GM03348 (cell line): Measurements from ENCODE around the gene RERE.
"Not testable (repeated sequence)": the region's sequence is repeated elsewhere in the genome, so short reads cannot be mapped to it uniquely, and the experiment has no call there.

Experiments
- DNase-seq: peaks from one replicate; pipeline ENCODE4 v3.0.0; 2012; ENCODE audit warnings: low spot score

The RERE gene

DNA sequence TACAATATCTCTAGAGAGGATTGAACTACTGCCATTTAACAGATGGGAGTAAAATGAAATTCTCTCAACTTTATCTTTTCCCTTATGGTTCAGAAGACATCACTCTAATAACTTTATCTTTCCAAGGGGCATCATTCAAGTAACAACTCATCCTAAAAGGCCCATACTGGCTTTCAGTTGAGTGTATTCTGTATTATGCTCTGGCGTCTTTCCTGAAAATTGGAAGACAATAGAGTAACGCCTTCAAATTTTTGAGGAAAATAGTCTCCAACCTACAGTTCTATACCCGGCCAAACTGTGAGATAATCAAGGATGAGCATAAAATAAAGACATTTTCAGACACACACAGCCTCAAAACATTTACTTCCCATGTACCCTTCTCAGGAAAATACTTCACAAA lies 103.3 kb downstream of the RERE start:
- DNase-seq: no peak

DNA sequence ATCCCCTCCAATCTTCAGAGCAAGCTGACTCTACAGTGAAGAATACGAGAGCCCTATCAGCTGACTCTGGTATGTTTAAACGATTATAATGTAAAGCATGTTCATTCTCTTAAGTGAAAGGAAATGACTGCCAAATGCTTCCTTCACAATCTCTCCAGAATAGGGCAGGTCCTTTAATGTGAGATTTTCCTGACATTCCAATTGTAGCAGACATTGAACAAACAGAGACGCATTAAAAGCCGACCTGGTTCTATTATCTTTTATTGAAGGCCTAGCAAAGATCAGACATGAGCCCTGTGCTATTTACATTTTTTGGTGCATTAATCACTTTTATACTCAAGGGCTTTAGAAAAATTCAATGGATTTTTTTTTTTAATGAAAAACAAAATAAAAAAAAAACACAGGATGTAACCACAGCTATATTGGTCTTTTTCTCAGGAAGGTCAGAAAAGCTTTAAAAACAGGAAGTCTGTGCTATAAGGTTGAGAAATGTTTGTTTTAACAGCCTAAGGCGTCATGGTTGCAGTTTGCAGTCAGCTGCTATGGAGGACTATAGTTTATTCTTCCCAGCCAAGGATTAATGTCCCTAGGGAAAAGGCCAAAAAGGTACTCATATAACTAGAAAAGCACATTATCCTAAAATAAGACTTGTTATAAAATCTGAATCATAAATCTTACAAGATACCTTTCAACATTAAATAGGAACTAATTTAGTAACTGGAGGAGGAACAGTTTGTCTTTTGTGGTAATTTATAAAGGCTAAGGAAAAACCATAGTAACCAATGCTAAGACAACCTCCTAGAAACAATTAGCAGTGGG lies 104.8 kb downstream of the RERE start:
- peak; percentile 62 for DNase-seq

DNA sequence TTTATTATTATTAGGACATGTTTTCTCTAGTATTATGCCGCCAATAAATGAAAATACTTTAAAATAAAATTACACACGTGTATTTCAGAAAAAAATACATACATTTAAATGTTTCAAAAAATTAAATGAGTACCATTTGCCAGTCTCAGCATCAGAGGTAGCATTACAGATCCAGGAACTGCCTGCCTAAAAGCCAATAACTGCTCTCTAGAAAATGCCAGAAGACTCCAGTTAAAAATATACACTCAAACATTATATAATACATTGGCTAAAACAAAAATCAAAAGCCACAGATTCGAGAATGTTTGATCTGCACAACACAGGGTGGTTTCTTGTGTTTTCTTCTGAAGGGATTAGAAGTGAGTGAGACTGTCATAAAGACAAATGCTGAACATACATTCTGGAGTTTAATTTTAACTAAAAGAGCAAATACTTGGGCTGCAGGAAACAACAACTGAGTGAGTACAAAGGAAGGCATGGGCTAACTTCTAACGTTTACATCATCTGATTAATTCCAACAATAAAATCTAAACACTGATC lies 105.5 kb downstream of the RERE start:
- no peak for DNase-seq

DNA sequence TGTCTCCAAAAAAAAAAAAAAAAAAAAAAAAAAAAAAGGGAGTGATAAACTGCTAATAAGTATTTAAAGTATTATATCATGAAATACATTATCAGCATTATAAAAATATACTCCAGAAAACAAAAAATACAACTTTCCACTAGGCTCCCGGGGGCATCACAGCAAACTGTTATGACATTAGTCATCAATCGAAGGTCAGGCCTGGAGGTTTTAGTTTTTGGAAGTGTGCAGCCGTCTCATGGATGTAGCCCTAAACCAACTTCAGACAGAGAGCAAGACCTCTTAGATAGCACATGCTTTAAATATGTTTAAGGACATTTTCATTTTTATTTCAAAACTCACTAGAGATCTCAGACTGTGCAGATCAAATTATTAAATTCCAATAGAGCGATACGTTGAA lies 106.3 kb downstream of the RERE start:
- no peak for DNase-seq

DNA sequence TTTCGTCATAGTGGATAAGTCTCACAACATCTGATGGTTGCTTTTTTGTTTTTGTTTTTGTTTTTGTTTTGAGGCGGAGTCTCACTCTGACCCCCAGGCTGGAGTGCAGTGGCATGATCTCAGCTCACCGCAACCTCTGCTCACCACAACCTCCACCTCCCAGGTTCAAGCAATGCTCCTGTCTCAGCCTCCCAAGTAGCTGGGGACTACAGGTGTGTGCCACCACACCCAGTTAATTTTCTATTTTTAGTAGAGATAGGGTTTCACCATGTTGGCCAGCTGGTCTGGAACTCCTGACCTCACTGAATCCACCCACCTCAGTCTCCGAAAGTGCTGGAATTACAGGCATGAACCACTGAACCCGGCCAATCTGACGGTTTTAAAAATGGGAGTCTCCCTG lies 109.2 kb downstream of the RERE start:
- DNase-seq: no peak

DNA sequence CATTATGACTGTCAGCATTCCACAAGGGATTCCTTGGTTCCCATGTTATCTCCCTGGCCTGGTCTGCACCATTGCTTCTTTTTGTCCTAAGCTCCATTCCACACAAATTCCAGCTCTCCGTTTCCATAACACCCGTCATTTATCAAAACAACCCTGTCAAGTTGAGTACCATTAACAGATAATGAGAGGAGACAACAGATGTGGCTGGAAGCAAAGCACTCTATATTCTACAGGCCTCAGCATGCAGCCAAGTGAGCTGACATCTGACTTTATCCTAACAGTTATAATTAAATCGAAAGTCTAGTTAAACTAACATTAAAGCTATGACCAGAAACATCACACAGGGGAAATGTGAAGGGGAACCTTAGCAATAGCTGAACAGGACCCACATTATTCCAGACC lies 110.4 kb downstream of the RERE start:
- DNase-seq: peak; percentile 20

DNA sequence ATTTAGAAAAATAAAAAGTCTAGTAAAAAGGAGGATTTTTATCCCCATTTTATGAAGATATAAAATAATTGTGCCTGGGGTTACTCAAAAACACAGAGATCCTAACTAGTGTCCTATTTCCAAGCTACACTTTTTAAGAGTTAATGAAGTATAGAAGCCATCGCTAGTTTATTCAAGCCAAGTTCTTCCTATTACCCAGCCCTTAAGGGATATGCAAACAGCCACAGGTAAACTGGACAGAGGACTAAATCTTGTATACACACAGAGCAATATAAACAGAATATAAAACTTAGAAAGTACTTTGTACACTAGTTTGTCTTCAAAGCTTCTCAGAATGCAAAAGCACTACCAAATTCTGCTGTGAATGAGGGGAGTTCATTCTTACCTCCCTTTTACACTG lies 111.1 kb downstream of the RERE start:
- DNase-seq: no peak

DNA sequence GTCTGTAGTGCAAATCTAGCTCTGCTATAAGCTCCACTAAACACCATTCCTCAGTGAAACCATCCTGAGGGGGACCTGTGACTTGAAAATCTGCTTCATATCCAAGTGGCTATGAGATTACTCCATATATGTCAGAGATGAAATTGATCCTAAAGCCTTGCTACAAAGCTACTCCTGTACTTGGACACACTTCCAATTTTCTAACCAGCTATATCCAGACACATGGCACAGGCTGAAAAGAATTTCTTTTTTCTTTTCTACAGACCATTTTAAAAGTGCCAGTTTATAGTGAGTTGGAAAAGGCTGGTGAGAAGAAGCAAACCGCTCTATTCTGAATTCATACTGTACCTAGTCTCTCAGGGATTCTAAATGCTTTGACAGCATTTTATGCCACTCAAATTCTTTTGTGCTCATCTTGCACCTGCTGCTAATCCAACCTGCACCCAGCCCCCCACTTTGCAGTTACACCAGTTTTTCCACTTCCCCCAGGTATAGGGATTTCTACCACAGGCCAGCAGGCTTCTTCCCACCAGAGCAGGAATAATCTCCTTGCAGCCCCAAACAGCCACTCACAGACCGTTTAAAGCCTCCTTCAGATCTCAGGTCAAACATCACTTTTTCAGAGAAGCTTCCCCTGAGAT lies 112.5 kb downstream of the RERE start:
- no peak for DNase-seq

DNA sequence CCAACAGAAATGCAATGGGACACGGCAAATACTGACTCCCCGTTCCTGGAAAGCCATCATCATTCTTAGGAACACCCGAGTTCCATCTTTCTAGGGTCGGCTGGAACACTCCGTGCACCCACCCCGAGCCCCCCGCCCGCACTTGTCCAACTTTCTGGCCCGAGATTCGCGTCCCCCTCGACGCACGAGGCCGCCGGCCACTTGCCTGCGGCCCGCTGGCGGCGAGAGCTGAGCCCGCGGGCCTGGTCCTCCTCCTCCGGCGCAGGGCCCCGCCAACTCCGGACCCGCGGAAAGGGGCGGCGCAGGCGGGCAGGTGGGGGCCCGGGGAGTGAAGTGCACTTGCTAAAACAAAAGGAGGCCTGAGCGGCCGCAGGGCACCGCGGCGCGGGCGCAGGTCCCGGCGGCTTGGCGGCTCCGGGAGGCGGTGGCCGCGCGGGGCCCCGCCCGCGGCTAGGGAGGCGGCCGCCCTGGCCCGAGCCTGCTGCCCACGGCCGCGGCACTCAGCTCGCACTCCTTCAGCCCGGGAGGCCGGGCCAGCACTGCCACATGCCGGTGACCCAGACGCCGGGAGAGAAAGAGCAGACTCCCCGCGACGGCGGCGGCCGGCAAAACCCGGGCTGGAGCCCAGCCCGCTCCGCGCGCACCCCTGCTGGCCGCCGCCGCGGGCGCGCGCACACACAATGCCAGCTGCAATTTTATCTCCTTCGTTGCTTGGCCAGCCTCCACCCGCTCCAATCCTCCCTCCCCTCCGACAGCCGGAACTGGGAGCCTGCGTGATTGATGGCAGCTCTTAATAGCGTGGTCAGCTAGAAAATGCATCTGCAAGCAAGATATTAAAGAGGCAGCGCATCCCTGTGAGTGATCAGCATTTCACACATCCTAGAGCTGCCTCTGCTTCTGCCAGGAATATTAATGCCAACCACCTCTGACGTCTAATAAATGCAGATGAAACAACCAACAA lies 114.3 kb downstream of the RERE start:
- peak; percentile 95 for DNase-seq

DNA sequence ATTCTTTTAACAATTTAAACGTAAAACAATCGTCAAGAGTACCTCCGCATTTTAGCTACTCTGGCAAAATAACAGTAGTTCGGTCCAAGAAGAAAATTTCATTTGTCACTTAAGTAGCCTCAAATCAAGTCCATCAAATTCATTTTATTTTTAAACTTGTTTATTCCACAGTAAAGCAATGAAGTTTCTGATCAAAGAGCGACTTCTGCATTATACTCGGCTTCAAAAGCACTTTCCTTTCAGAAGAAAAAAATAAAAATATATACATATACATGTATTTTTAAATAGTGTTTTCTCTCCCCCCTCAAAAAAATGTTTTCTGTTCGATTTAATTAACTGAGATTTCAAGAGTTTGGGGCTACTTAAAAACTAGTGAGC lies 115.0 kb downstream of the RERE start:
- no peak for DNase-seq

DNA sequence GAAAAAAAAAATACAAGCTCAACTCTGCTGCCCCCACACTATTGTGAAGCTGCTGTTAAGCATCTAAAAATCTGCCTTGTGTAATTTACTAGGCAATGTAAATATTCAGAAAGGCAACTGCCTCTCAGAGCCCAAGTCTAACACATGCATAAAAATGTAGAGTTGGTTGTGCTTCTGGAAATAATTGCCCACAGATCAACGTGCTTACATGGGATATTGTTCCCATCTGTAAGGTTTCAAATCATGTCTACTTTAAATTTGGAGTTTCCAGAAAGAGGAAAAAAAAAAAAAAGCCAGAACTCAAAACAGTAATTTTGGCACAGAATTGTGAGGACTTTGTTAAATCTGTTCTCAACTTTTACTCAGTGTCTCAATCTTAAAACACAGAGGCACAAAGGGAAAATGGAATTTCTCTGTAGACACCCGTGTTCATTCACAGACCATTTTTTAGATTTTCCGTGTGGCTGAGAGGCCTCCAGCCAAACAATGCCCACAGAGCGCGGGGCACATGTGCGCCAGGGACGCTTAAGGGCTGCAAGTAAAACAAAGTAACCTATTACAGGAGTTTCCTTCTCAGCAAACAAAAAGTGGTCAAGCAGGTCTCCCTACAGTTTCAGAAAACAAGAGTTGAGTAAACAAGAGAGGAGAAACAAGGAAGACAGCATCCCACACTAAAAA lies 115.5 kb downstream of the RERE start:
- no peak for DNase-seq

DNA sequence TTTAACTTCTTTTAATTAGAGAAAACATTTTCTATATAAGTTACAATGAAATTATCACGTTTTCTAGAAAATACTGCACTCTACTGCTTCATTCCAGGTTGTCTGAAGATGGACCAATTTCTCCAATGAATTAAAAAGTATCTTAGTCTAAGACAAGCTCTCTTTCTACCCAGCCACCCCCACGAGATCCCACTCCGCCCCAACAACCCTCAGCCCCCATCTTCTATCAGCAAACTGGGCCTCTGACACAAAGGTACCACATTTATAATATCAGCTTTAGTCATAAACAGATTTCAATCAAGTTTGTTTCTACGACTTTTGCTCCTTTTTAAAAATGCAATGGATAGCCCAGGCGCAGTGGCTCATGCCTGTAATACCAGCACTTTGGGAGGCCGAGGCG lies 117.8 kb downstream of the RERE start:
- DNase-seq: no peak

DNA sequence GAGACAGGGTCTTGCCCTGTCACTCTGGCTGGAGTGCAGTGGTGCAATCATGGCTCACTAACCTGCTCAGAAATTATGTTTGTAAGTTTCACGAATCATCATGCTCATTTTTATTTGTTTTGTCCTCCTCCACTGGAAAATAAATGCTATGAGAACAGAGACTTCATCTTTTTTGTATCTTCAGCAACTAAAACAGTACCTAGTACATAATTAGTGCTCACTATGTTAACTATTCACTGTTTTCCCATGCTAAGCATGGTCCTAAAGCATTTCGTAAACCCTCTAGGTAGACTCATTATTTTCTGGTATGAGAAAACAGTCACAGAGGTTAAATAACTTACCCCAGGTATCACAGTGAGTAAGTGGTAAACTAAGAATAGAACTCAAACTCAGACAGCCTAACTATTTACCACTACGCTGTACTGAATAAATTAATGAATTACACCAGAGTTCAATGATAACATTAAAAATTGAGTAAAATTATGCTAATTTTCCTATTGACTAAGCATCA lies 118.4 kb downstream of the RERE start:
- DNase-seq: no peak

DNA sequence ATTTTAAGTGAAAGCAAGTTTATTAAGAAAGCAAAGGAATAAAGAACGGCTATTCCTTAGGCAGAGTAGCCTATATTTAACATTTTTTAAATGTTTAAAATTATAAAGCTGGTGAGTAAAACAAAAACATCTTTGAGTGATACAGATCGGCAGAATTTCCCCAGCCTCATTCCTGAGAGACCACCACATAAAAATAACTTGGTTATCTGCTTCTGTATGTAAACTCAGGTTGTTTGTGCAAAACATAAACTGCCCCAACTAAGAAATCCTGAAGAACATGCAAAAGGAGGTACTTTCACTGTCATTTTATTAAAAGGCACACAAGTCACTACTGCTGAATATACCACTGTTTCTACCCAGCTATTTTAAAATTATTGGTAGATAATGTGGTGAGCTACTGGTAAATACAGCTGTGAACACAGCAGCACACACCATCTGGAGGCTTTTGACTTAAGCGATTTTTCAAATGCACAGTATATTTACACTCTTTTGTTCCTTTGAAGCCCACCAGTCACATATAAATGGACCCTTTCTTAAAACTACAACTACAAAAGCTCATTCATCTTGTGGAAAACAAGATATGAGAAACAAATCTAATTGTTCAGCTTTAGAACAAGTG lies 119.3 kb downstream of the RERE start:
- no peak for DNase-seq

DNA sequence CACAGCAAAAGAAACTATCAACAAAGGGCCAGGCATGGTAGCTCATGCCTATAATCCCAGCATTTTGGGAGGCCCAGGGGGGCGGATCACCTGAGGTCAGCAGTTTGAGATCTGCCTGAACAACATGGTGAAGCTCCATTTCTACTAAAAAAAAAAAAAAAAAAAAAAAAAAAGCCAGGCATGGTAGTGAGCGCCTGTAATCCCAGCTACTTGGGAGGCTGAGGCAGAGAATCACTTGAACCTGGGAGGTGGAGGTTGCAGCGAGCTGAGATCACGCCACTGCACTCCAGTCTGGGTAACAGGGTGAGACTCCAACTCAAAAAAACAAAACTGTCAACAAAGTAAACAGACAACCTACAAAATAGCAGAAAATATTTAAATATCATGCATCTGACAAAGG lies 122.0 kb downstream of the RERE start:
- not testable (repeated sequence) for DNase-seq

DNA sequence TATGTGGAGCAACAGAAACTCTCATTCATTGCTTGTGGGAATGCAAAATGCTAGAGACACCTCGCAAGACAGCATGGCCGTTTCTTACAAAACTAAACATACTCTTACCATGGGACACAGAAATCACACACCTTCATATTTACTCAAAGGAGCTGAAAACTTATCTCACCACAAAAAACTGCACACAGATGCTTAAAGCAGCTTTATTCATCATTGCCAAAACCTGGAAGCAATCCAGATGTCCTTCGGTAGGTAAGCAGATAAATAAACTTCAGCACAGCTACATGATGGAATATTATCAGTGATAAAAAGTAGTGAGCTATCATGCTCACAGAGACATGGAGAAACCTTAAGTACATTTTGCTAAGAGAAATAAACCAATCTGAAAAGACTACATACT lies 124.3 kb downstream of the RERE start:
- no peak for DNase-seq

DNA sequence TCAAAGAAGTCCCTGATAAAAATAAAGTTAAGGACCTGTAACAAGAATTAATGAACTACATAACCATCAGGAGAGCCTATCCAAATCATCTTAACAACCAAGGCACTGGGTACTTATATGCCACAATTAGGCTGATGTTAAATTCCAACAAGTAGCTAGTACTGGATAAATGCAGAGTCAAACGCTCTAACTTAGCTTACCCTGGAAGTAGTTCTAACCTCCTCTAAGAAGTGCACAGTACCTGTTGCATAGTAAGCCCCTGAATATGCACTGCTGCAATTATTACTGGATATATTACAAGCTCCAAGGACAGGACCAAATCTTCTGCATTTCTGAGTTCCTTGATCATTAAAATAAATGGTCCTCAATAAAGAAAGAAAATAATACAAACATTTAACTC lies 125.8 kb downstream of the RERE start:
- DNase-seq: no peak

DNA sequence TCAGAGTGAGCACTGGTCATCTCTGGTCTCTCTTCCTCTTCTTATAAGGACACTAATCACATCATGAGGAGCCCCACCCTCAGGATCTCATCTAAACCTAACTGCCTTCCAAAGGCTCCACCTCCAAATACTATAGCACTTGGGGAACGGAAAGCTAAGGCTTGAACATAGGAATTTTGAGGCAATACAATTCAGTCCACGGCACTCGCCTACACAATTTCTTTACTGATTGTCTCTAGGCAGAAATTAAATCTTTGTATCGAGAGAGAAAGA lies 127.3 kb downstream of the RERE start:
- no peak for DNase-seq

DNA sequence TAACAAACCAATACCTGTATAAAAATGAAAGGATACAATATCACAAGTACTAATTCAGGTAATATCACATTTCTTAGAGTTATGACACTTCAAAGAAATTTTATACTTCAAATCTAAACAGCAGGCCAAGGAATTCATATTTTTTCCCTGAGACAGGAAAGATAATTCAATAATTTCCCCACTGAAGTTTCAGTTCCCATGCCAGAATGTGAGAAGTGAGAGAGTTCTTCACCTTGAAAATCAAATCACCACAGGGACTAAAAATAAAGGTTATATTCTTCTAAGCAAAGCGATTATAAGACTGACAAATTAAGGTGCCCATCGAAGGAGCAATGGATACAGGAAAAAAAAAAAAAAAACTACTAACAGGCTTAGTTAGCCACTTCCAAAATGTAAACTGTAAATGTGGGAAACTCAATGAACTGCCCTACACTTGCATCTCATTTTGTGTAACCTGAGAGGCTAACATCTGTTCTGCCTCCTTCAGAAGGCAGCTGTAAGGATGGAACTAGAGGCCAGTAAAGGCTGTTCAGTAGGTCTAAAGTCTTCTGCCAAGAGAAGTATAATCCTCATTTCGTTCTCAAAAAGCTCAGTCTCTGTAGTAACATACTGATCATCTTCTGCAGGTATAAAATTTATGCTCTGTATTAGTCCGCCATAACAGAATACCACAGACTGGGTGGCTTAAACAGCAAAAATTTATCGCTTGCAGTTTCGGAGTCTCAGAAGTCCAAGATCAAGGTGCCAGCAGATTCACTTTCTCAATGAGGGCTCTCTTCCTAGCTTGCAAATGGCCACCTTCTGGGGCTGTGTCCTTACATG lies 127.8 kb downstream of the RERE start:
- no peak for DNase-seq

DNA sequence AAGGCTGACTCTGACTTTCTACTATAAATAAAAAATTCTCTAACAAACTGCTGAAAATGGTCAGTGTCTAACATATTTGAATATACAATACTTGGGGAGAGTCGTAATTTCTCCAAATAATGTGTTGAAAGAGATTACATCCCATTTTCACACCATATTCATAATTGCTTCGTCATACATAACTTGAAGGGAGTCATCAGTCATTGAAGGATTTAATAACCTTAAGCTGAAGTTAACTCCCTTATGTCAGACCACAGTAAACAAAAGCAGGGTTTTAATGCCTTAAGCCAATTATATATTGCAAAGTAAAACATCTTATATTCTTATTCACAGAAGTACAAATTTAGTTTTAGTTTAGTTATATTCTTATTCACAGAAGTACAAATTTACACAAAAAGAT lies 129.9 kb downstream of the RERE start:
- DNase-seq: no peak

DNA sequence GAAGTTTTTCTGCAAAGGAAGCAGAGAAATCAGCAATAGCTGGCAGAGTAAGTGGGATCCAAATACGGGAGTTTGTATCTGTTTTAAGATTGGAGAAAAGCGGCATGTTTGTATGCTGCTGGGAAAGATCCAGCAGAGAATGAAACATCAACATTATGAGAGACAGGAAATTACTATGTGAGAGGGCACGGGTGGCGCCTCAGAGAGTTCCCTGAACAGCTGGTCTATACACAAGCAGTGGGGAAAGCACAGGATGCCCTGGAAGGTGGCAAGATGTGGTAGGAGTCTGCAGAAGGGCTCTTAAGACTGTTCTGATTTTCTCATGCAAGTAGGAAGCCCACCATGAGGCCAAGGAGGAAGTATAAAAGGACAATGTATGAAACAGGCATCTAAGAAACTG lies 130.4 kb downstream of the RERE start:
- no peak for DNase-seq
